ENCODE results near the gene SFXN3.

- no peak for TF ChIP-seq CTCF (IDR thresholded peaks at IDR 0.05)
- no peak for TF ChIP-seq POLR2A (IDR thresholded peaks at IDR 0.05)
- no peak for TF ChIP-seq POLR2AphosphoS5 (IDR thresholded peaks at IDR 0.05)
- TF ChIP-seq EP300 (IDR thresholded peaks at IDR 0.05): no peak
These were observed 4.3 kb downstream of the SFXN3 start for GRCh38 chr10:101035314-101035713.

Measured in upper lobe of left lung (tissue), 4 donors.